RWPE2 (cell line): ENCODE data around the gene C13orf46.
A peak's percentile ranks its signal among the peaks of the same experiment; 100 is the strongest.

Experiments used
- ATAC-seq: fragments of 200-7000 bp; cut with Tn5 transposase; 3 replicates; pipeline ENCODE4 v1.9.1; 2021; ENCODE audit warnings: low read depth
- DNase-seq: peaks from one replicate; pipeline ENCODE4 v3.0.0-alpha.2; 2020; ENCODE audit warnings: low spot score
- H3K27ac ChIP-seq: fragments of 450-650 bp; 2 replicates; pipeline ENCODE4 v1.5.1; 2017; ENCODE audit warnings: mild to moderate bottlenecking; ENCODE audit not compliant: poor library complexity, severe bottlenecking
- H3K27me3 ChIP-seq: fragments of 250-450 bp; sonication (Bioruptor Pico); 2 replicates; pipeline ENCODE4 v1.5.1; 2021; ENCODE audit warnings: mild to moderate bottlenecking, moderate library complexity; ENCODE audit not compliant: insufficient read depth, poor library complexity, severe bottlenecking
- H3K36me3 ChIP-seq: fragments of 250-450 bp; sonication (Bioruptor Pico); 2 replicates; pipeline ENCODE4 v1.5.1; 2020; ENCODE audit warnings: low read depth, mild to moderate bottlenecking, moderate library complexity
- H3K4me1 ChIP-seq: fragments of 250-450 bp; sonication (Bioruptor Pico); 2 replicates; pipeline ENCODE4 v1.5.1; 2021; ENCODE audit warnings: mild to moderate bottlenecking, moderate library complexity; ENCODE audit not compliant: insufficient read depth, poor library complexity, severe bottlenecking
- H3K4me3 ChIP-seq: fragments of 250-450 bp; sonication (Bioruptor Pico); 2 replicates; pipeline ENCODE4 v1.5.1; 2021; ENCODE audit warnings: mild to moderate bottlenecking, moderate library complexity; ENCODE audit not compliant: severe bottlenecking
- H3K9me3 ChIP-seq: fragments of 250-450 bp; sonication (Bioruptor Pico); 2 replicates; pipeline ENCODE4 v1.5.1; 2021; ENCODE audit warnings: mild to moderate bottlenecking, moderate library complexity; ENCODE audit not compliant: severe bottlenecking
- TF ChIP-seq, protein P1 (sequence below): fragments of 450-650 bp; IDR thresholded peaks from one replicate; pipeline ENCODE4 v1.5.1; 2017; ENCODE audit warnings: mild to moderate bottlenecking, moderate library complexity; ENCODE audit not compliant: poor library complexity, severe bottlenecking

C13orf46 gene

DNA sequence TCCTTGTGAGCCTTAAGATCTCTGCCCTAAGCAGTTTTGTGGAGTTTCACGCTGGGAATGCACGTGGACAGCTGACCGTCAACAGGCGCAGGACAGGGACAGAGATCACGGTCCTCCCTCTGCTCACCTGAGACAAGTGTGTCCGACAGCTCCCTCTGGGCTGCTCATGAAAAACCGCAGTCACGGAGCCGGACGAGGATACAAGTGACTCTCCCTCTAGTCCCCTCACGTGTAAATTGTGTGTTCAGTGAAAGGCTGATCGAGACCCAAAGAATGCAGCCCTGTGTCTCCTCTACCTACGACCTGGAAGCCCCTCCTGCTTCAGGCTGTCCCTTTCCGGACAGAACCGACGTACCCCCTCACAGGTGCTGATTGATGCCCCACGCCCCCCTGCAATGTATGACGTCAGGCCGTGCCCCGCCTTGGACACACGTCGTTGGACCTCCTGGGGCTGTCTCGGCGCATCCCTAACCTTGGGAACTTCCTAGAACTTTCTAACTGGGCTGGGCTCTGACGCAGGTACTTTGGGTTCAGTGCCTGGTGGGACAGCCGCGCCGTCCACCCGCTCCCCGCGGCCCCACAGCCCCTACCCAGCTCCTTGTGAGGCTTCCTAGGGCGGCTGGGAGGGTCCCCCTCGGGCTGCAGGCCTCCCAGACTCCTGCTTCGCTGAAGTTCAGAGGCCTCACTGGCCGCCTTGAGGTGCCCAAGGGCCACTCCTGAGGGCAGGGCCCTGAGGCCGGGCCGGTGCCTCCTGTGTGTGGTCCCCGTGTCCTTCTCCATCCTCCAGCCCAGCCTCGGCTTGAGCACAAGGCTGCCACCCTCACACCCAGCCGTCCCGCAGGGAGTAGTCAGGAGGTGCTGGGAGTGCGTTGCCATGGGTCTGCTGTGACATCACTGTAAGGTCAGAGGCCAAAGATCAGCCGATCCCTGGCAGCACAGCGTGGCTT is at the start of gene C13orf46:
C13orf46 (minus strand) TSS at position 859 of the 947 bp plus-strand sequence; CDS start at position 780, 79 bp downstream.
- DNase-seq: peak; percentile 53
- ATAC-seq: no peak
- TF ChIP-seq, protein P1, sequence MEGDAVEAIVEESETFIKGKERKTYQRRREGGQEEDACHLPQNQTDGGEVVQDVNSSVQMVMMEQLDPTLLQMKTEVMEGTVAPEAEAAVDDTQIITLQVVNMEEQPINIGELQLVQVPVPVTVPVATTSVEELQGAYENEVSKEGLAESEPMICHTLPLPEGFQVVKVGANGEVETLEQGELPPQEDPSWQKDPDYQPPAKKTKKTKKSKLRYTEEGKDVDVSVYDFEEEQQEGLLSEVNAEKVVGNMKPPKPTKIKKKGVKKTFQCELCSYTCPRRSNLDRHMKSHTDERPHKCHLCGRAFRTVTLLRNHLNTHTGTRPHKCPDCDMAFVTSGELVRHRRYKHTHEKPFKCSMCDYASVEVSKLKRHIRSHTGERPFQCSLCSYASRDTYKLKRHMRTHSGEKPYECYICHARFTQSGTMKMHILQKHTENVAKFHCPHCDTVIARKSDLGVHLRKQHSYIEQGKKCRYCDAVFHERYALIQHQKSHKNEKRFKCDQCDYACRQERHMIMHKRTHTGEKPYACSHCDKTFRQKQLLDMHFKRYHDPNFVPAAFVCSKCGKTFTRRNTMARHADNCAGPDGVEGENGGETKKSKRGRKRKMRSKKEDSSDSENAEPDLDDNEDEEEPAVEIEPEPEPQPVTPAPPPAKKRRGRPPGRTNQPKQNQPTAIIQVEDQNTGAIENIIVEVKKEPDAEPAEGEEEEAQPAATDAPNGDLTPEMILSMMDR: no peak

DNA sequence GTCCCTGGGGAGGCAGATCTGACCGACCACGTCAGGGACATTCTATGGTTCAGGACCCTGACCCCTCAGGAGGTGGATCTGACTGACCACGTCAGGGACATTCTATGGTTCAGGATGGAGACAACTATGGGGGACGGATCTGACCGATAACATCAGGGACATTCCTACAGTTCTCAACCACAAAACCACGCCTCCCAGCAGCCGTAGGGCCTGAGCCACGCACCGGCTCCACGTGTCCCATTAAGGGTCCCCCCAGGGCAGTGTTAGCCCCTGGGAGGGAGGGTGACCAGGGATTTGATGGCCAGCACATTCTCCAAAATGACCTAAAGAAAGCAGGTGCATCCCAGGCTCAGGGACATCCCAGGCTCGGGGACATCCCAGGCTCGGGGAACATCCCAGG is 49.0 kb upstream of the C13orf46 start:
- ATAC-seq (no peak), DNase-seq (no peak)
- Histone ChIP-seq H3K27ac (no peak overlapping the region), H3K9me3 (no peaks in the 10 kb centered on the region), H3K36me3 (peaks cover 7% of the 10 kb centered on the region; the same call in 1 of the 2 replicates), H3K4me3 (no peak overlapping the region), H3K4me1 (no peaks in the 10 kb centered on the region), H3K27me3 (no peaks in the 10 kb centered on the region)
- TF ChIP-seq, protein P1: no peak

More for the DNA sequence above, at the start of gene C13orf46:
- H3K4me3 ChIP-seq: no peak within 1 kb of the TSS
- H3K9me3 ChIP-seq: no peaks in the 10 kb centered on the region
- peaks cover 22% of the 10 kb centered on the region for H3K4me1 ChIP-seq
- H3K27ac ChIP-seq: no peak within 1 kb of the TSS
- no peaks in the 10 kb centered on the region for H3K36me3 ChIP-seq
- no peaks in the 10 kb centered on the region for H3K27me3 ChIP-seq

DNA sequence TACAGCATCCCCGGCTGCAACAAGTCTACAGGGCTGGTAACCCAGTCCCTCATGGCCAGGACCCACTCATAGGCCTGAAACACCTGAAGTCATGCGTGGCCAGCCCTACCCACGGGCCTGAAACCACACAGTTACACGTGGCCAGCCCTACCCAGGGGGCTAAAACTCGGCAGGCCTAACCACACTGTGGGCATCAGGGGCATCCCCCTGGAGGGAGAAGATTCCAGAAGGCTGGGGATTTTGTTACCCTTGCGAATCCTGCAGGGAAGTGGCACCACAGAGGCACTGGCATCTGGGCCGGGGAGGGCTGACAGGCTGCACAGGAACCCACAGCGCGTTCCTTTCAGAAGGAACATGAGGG is 48.4 kb upstream of the C13orf46 start:
- Histone ChIP-seq H3K4me1 (no peaks in the 10 kb centered on the region), H3K4me3 (no peak overlapping the region), H3K27me3 (no peaks in the 10 kb centered on the region), H3K27ac (no peak overlapping the region), H3K36me3 (peaks cover 3% of the 10 kb centered on the region; the same call in 1 of the 2 replicates), H3K9me3 (no peaks in the 10 kb centered on the region)
- TF ChIP-seq, protein P1: no peak
- DNase-seq (no peak), ATAC-seq (no peak)

DNA sequence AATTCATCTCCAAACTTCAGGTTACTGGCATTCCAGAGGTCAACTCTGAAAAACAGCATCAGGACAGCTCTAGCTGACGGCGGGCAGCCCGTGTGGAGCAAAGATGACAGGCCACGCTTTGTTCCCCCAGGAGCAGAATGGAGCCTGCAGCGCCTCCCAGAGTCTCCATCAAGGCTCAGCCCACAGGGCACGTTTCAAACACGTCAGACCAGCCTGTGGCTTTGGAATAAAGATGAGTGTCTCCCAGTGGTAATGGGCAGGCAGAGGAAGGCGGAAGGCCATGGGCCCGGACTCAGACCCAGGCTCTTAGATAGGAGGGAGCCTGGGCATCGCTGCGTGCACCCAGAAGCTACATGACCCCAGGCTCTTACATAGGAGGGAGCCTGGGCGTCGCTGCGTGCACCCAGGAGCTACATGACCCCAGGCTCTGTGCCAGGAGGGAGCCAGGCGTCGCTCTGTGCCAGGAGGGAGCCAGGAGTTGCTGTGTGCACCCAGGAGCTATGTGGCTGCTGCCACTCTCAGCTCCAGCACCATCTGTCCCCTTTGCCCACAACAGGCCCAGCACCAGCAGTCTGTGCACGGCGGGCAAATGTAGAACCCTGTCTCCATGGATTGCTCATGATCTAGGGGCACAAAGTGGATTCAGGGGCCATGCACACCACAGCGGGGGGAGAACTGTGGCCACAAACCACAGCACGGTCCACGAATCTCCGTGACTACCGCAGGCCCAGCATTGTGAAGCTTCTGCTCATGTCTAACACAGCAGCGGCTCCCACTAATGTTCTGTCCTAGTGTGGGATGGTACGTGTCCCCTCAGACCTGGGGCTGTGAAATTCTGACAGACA is 47.8 kb upstream of the C13orf46 start:
- no peaks in the 10 kb centered on the region for H3K4me1 ChIP-seq
- TF ChIP-seq, protein P1: no peak
- H3K36me3 ChIP-seq: peaks cover 3% of the 10 kb centered on the region; the same call in 1 of the 2 replicates
- H3K27ac ChIP-seq: no peak overlapping the region
- DNase-seq: no peak
- no peak overlapping the region for H3K4me3 ChIP-seq
- ATAC-seq: no peak
- H3K27me3 ChIP-seq: no peaks in the 10 kb centered on the region
- H3K9me3 ChIP-seq: no peaks in the 10 kb centered on the region
